EH (cell line): Measurements from ENCODE around the gene ID3.

ENCODE experiments used
- DNase-seq: peaks from one replicate; pipeline ENCODE4 v3.0.0-alpha.2; 2015; ENCODE audit warnings: low read depth

ID3 gene

GRCh38 chr1:23559136-23559984, at the start of gene ID3:
TSS of gene ID3 (minus strand) at chr1:23559501. CDS start at chr1:23559426, 75 bp downstream.
- peak; percentile 99 for DNase-seq

- no peak for DNase-seq
These were observed 48.6 kb upstream of the ID3 start for GRCh38 chr1:23607944-23608343.

GRCh38 chr1:23601968-23602876, 42.9 kb upstream of the ID3 start:
- no peak for DNase-seq

- DNase-seq = no peak
These were observed 42.0 kb upstream of the ID3 start for GRCh38 chr1:23601135-23601967.

- DNase-seq = no peak
These were observed 41.0 kb upstream of the ID3 start for GRCh38 chr1:23600283-23600682.

GRCh38 chr1:23599125-23599524, 39.8 kb upstream of the ID3 start:
- no peak for DNase-seq

GRCh38 chr1:23598424-23598823, 39.1 kb upstream of the ID3 start:
- DNase-seq = no peak

GRCh38 chr1:23597635-23598388, 38.5 kb upstream of the ID3 start:
- no peak for DNase-seq

- DNase-seq = peak; percentile 50
These were observed 37.4 kb upstream of the ID3 start for GRCh38 chr1:23596382-23597358.

GRCh38 chr1:23594927-23595353, 35.6 kb upstream of the ID3 start:
- DNase-seq = no peak

GRCh38 chr1:23594149-23594907, 35.0 kb upstream of the ID3 start:
- no peak for DNase-seq

- no peak for DNase-seq
These were observed 34.4 kb upstream of the ID3 start for GRCh38 chr1:23593556-23594148.

- no peak for DNase-seq
These were observed 33.8 kb upstream of the ID3 start for GRCh38 chr1:23593042-23593521.

GRCh38 chr1:23592209-23592892, 33.0 kb upstream of the ID3 start:
- peak; percentile 46 for DNase-seq

GRCh38 chr1:23591460-23592208, 32.3 kb upstream of the ID3 start:
- no peak for DNase-seq

- DNase-seq = no peak
These were observed 30.9 kb upstream of the ID3 start for GRCh38 chr1:23590058-23590783.

- DNase-seq = no peak
These were observed 30.3 kb upstream of the ID3 start for GRCh38 chr1:23589585-23589986.
